HepG2 (cell line): Measurements from ENCODE around the gene SESN2. TPM values are rescaled to one million over a fixed set of nuclear protein-coding genes. Genes with fewer than 3 reads are reported as not detected.

Experiments used
- ATAC-seq: fragments of 200-7000 bp; cut with Tn5 transposase; 3 replicates; pipeline ENCODE4 v1.9.1; 2020; ENCODE audit warnings: mild to moderate bottlenecking, moderate library complexity
- BruUV-seq: library from RNA; stranded (reverse); fragments of 400-500 nt; replicated peaks from 2 replicates; lab custom pipeline; 2021; lab: Mats Ljungman, UMichigan
- CTCF ChIA-PET: fragments of 300-600 bp; formaldehyde crosslinking; extraction: SDS; loops from one replicate; lab custom pipeline; 2021; ENCODE audit warnings: low total read pairs, inconsistent platforms, low intra/inter-chr PET ratio; lab: Yijun Ruan, JAX
- POLR2A ChIA-PET: fragments of 350-600 bp; sonication (Branson Sonifier 250); formaldehyde crosslinking; loops from one replicate; lab custom pipeline; 2020; ENCODE audit warnings: antibody characterized with exemption, inconsistent platforms; lab: Yijun Ruan, JAX
- DNase-seq: peaks from one replicate; pipeline ENCODE4 v3.0.0-alpha.2; 2015; ENCODE audit warnings: low spot score
- FAIRE-seq: peaks from 3 replicates; lab custom pipeline; 2011; peaks lifted over from hg19 to GRCh38; lab: Jason Lieb, UNC
- H2AFZ ChIP-seq: one replicate; pipeline ENCODE4 v1.6.1; 2011; ENCODE audit warnings: low read length, inconsistent platforms
- H3K27ac ChIP-seq: fragments of 300-600 bp; 3 replicates; pipeline ENCODE4 v1.8.0; 2011; ENCODE audit warnings: mixed run types, mild to moderate bottlenecking, mixed read lengths, low read length, inconsistent platforms; ENCODE audit not compliant: insufficient read depth; ENCODE audit errors: extremely low read length
- H3K27me3 ChIP-seq, 2 experiments: fragments of 200-600 bp in 1 of 2; 2 replicates in 1 of 2; 3 replicates in 1 of 2; pipeline versions ENCODE4 v1.6.0 to v1.8.0; 2011; ENCODE audit warnings: low read length in 2 of 2, mild to moderate bottlenecking in 2 of 2, moderate library complexity in 2 of 2, inconsistent platforms in 1 of 2; ENCODE audit not compliant: insufficient read depth in 2 of 2, control insufficient read depth in 1 of 2
- H3K36me3 ChIP-seq, 2 experiments: fragments of 200-600 bp in 1 of 2; replicated peaks in 1 of 2; 2 replicates in 1 of 2; 3 replicates in 1 of 2; pipeline versions ENCODE4 v1.5.1 to v1.8.0; 2011; ENCODE audit warnings: low read length in 2 of 2, inconsistent platforms in 1 of 2; ENCODE audit not compliant: insufficient read depth in 2 of 2, control insufficient read depth in 1 of 2
- H3K4me1 ChIP-seq: 2 replicates; pipeline ENCODE4 v1.5.1; 2012; ENCODE audit warnings: low read length, inconsistent platforms; ENCODE audit not compliant: insufficient read depth
- H3K4me2 ChIP-seq: 2 replicates; pipeline ENCODE4 v1.6.0; 2011; ENCODE audit warnings: low read depth, low read length, inconsistent platforms
- H3K4me3 ChIP-seq, 3 experiments: fragments of 200-600 bp in 1 of 3; sonication (generic), shearing (Covaris generic) in 1 of 3; replicated peaks in 1 of 3; 2 replicates each; pipeline ENCODE4 v1.5.1; 2011 to 2016; ENCODE audit warnings: low read length in 3 of 3, inconsistent platforms in 2 of 3, low read depth in 2 of 3, mild to moderate bottlenecking in 2 of 3, control low read depth in 1 of 3, mixed read lengths in 1 of 3; ENCODE audit not compliant: insufficient read depth in 1 of 3
- H3K79me2 ChIP-seq: one replicate; pipeline ENCODE4 v1.6.1; 2011; ENCODE audit warnings: low read length, inconsistent platforms; ENCODE audit not compliant: insufficient read depth
- H3K9ac ChIP-seq: 2 replicates; pipeline ENCODE4 v1.6.0; 2011; ENCODE audit warnings: mild to moderate bottlenecking, low read depth, low read length, inconsistent platforms; ENCODE audit not compliant: insufficient read depth
- H3K9me3 ChIP-seq: 2 replicates; pipeline ENCODE4 v1.5.1; 2012; ENCODE audit warnings: mild to moderate bottlenecking, low read length
- H4K20me1 ChIP-seq: 2 replicates; pipeline ENCODE4 v1.6.0; 2011; ENCODE audit warnings: inconsistent platforms, mild to moderate bottlenecking, low read length, moderate library complexity; ENCODE audit not compliant: insufficient read depth
- GABPB1 ChIP-seq: IDR thresholded peaks from 2 replicates; pipeline ENCODE4 v1.6.1; 2016; ENCODE audit warnings: mild to moderate bottlenecking, missing genetic modification reagents, moderate library complexity, missing compliant biosample characterization
- KLF16 ChIP-seq, 2 experiments: sonication (generic) in 1 of 2; formaldehyde crosslinking in 1 of 2; IDR thresholded peaks; 2 replicates each; pipeline versions ENCODE4 v1.6.1 to v1.8.0; 2016 to 2023; ENCODE audit warnings: missing genetic modification reagents in 2 of 2, missing compliant biosample characterization in 1 of 2
- MAFF ChIP-seq: IDR thresholded peaks from 2 replicates; pipeline ENCODE4 v1.6.1; 2011; ENCODE audit warnings: low read depth, low read length, improper control_type of control experiment
- MAFK ChIP-seq, 2 experiments: IDR thresholded peaks in 1 of 2; conservative IDR thresholded peaks in 1 of 2; 2 replicates each; pipeline ENCODE4 v1.6.1; 2011; ENCODE audit warnings: improper control_type of control experiment in 2 of 2, low read length in 2 of 2
- SP1 ChIP-seq, 2 experiments: fragments of 450-650 bp in 1 of 2; sonication (generic) in 1 of 2; formaldehyde crosslinking in 1 of 2; IDR thresholded peaks; 2 replicates each; pipeline versions ENCODE4 v1.4.0 to v1.6.1; 2016 to 2020; ENCODE audit warnings: missing genetic modification reagents in 1 of 2
- ZBTB8A ChIP-seq: sonication (generic); formaldehyde crosslinking; IDR thresholded peaks from 2 replicates; pipeline ENCODE4 v1.4.0; 2020; ENCODE audit warnings: mild to moderate bottlenecking, low read depth, missing genetic modification reagents, borderline replicate concordance
- WGBS: methylation state at CpG from one replicate; pipeline ENCODE4 v1.1.6; 2017; ENCODE audit warnings: low lambda C conversion rate; 5-methylcytosine and 5-hydroxymethylcytosine counted together
- in situ Hi-C: cut with HindIII; loops from 2 replicates; pipeline ENCODE4 v1.10.0; 2017; ENCODE audit warnings: low pct_unique_long_range_greater_than_20kb; ENCODE audit not compliant: extremely low pct_ligation_motif_present
- intact Hi-C: fragments of 100-400 bp; cut with micrococcal nuclease; formaldehyde crosslinking; loops from one replicate; pipeline ENCODE4 v1.10.0; 2022; ENCODE audit not compliant: unreplicated experiment
- polyA plus RNA-seq, 8 experiments: library from polyadenylated mRNA; depleted of rRNA in 3 of 8; stranded (reverse) in 7 of 8; unstranded in 1 of 8; fragments of >200 nt; fragmentation: Illumina TruSeq in 4 of 8; extraction: Trizol in 4 of 8; gene quantifications; 2 replicates each; pipeline versions ENCODE4 v1.2.1 to v1.2.3, GENCODE V29; 2011 to 2016; ENCODE audit warnings: low read depth in 4 of 8, missing spikeins in 1 of 8, mixed read lengths in 1 of 8; ENCODE audit not compliant: insufficient read depth in 1 of 8
- total RNA-seq, 5 experiments: library from RNA; depleted of rRNA; stranded (reverse); fragments of >200 nt; fragmentation: Illumina TruSeq; extraction: Trizol; gene quantifications; 2 replicates each; pipeline ENCODE4 v1.2.3, GENCODE V29; 2016; ENCODE audit warnings: low read depth in 1 of 5
- TF ChIP-seq, protein P1 (sequence below): sonication (generic); formaldehyde crosslinking; IDR thresholded peaks from 2 replicates; pipeline ENCODE4 v1.5.0; 2020; ENCODE audit warnings: mild to moderate bottlenecking, missing genetic modification reagents, borderline replicate concordance
- TF ChIP-seq, protein P2 (sequence below): sonication (generic); formaldehyde crosslinking; IDR thresholded peaks from 2 replicates; pipeline ENCODE4 v1.4.0; 2020; ENCODE audit warnings: missing genetic modification reagents, borderline replicate concordance

SESN2 gene
- total and polyA plus RNA-seq, 2 of the 13 experiments (the other 11 are each of a cell fraction or from before 2014, with no cell fraction given), result 13.2 to 19.1 TPM

- peaks cover 3% of the 10 kb centered on the region for H3K79me2 ChIP-seq
- POLR2A ChIA-PET, result no interaction called here
- FAIRE-seq (no peak), DNase-seq (no peak), ATAC-seq (no peak)
- no peak overlapping the region for H2AFZ ChIP-seq
- WGBS, result 100% methylated on average over 2 of the region's 2 CpGs
- no peak overlapping the region for H3K4me3 ChIP-seq
- no peak overlapping the region for H3K4me2 ChIP-seq
- CTCF ChIA-PET, result no interaction called here
- no peak overlapping the region for H3K9ac ChIP-seq
- BruUV-seq, result no TSS peak
- H3K9me3 ChIP-seq, result no peaks in the 10 kb centered on the region
- H3K27ac ChIP-seq, result no peak overlapping the region
- in situ Hi-C loops, result no loop called here
- intact Hi-C loops, result no loop called here
- H3K4me1 ChIP-seq, result no peaks in the 10 kb centered on the region; the same call in 1 of the 2 replicates
- no peaks in the 10 kb centered on the region for H3K27me3 ChIP-seq
- TF ChIP-seq MAFF (peak; percentile 48), KLF16 (CRISPR knock-in tag; IDR thresholded peaks at IDR 0.05) (no peak), MAFK (conservative IDR thresholded peaks at IDR 0.05 in 1 of 2, IDR thresholded peaks at IDR 0.05 in 1 of 2; ENCODE audit: low read length in 2 of 2) (peak; percentile 58 to 63), ZBTB8A (no peak), SP1 (IDR thresholded peaks at IDR 0.05) (no peak), SP1 (CRISPR knock-in tag; IDR thresholded peaks at IDR 0.05) (no peak), GABPB1 (CRISPR knock-in tag) (no peak)
- TF ChIP-seq, protein P1, sequence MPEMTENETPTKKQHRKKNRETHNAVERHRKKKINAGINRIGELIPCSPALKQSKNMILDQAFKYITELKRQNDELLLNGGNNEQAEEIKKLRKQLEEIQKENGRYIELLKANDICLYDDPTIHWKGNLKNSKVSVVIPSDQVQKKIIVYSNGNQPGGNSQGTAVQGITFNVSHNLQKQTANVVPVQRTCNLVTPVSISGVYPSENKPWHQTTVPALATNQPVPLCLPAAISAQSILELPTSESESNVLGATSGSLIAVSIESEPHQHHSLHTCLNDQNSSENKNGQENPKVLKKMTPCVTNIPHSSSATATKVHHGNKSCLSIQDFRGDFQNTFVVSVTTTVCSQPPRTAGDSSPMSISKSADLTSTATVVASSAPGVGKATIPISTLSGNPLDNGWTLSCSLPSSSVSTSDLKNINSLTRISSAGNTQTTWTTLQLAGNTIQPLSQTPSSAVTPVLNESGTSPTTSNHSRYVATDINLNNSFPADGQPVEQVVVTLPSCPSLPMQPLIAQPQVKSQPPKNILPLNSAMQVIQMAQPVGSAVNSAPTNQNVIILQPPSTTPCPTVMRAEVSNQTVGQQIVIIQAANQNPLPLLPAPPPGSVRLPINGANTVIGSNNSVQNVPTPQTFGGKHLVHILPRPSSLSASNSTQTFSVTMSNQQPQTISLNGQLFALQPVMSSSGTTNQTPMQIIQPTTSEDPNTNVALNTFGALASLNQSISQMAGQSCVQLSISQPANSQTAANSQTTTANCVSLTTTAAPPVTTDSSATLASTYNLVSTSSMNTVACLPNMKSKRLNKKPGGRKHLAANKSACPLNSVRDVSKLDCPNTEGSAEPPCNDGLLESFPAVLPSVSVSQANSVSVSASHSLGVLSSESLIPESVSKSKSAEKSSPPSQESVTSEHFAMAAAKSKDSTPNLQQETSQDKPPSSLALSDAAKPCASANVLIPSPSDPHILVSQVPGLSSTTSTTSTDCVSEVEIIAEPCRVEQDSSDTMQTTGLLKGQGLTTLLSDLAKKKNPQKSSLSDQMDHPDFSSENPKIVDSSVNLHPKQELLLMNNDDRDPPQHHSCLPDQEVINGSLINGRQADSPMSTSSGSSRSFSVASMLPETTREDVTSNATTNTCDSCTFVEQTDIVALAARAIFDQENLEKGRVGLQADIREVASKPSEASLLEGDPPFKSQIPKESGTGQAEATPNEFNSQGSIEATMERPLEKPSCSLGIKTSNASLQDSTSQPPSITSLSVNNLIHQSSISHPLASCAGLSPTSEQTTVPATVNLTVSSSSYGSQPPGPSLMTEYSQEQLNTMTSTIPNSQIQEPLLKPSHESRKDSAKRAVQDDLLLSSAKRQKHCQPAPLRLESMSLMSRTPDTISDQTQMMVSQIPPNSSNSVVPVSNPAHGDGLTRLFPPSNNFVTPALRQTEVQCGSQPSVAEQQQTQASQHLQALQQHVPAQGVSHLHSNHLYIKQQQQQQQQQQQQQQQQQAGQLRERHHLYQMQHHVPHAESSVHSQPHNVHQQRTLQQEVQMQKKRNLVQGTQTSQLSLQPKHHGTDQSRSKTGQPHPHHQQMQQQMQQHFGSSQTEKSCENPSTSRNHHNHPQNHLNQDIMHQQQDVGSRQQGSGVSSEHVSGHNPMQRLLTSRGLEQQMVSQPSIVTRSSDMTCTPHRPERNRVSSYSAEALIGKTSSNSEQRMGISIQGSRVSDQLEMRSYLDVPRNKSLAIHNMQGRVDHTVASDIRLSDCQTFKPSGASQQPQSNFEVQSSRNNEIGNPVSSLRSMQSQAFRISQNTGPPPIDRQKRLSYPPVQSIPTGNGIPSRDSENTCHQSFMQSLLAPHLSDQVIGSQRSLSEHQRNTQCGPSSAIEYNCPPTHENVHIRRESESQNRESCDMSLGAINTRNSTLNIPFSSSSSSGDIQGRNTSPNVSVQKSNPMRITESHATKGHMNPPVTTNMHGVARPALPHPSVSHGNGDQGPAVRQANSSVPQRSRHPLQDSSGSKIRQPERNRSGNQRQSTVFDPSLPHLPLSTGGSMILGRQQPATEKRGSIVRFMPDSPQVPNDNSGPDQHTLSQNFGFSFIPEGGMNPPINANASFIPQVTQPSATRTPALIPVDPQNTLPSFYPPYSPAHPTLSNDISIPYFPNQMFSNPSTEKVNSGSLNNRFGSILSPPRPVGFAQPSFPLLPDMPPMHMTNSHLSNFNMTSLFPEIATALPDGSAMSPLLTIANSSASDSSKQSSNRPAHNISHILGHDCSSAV, result no peak
- TF ChIP-seq, protein P2, sequence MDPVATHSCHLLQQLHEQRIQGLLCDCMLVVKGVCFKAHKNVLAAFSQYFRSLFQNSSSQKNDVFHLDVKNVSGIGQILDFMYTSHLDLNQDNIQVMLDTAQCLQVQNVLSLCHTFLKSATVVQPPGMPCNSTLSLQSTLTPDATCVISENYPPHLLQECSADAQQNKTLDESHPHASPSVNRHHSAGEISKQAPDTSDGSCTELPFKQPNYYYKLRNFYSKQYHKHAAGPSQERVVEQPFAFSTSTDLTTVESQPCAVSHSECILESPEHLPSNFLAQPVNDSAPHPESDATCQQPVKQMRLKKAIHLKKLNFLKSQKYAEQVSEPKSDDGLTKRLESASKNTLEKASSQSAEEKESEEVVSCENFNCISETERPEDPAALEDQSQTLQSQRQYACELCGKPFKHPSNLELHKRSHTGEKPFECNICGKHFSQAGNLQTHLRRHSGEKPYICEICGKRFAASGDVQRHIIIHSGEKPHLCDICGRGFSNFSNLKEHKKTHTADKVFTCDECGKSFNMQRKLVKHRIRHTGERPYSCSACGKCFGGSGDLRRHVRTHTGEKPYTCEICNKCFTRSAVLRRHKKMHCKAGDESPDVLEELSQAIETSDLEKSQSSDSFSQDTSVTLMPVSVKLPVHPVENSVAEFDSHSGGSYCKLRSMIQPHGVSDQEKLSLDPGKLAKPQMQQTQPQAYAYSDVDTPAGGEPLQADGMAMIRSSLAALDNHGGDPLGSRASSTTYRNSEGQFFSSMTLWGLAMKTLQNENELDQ (CRISPR knock-in tag), result no peak
- peaks cover 16 to 51% of the 10 kb centered on the region in 2 experiments for H3K36me3 ChIP-seq
- H4K20me1 ChIP-seq, result no peaks in the 10 kb centered on the region
Observed at GRCh38 chr1:28213315-28213714, 46.0 kb upstream of the SESN2 start.
